Inflammatory macrophage treated with lipopolysaccharide for 4 hours (primary cell): Measurements from ENCODE around the gene SGMS2.

Experiments
- DNase-seq: peaks from one replicate; pipeline ENCODE4 v3.0.0-alpha.2; 2020

The SGMS2 gene

DNA sequence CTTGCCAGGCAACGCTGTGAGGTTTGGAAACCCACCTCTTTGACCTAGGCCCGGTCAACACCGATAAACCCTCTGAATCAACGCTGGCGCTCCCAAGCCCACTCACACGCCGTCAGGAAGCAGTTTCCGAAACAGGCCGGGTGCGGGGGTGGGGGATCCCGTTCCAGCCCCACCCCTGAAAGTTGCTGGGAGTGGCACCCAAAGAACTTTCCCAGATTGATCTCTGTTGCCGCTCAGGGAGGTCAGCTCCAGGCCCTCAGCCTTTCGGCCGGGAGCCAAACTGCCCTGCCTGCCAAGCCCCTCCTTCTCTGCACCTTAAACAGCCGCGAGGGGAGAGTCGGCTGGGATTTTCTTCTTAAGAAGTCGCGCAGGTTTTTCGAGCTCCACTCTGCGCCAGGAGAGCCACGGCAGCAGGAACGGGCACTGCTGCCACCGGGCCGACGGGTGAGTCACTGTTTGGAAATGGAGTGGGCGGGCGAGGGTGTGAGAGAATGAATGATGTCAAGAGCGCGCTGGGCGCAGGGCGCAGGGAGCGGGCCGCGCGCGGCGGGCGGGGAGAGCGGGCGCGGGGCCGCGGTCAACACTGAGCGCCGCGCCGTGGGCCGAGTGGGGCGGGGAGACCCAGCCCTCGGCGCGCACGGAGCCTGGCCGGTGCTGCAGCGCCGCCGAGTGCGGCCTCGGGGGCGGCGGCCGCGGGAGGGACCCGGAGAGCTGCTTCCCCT, at the start of gene SGMS2:
TSS of gene SGMS2 (plus strand) at position 583 of the 722 bp plus-strand sequence. CDS start 70,622 bp downstream, outside the sequence.
- DNase-seq = peak; percentile 96

- no peak for DNase-seq
These were observed 46.8 kb upstream of the SGMS2 start for GRCh38 chr4:107777890-107778289.

DNA sequence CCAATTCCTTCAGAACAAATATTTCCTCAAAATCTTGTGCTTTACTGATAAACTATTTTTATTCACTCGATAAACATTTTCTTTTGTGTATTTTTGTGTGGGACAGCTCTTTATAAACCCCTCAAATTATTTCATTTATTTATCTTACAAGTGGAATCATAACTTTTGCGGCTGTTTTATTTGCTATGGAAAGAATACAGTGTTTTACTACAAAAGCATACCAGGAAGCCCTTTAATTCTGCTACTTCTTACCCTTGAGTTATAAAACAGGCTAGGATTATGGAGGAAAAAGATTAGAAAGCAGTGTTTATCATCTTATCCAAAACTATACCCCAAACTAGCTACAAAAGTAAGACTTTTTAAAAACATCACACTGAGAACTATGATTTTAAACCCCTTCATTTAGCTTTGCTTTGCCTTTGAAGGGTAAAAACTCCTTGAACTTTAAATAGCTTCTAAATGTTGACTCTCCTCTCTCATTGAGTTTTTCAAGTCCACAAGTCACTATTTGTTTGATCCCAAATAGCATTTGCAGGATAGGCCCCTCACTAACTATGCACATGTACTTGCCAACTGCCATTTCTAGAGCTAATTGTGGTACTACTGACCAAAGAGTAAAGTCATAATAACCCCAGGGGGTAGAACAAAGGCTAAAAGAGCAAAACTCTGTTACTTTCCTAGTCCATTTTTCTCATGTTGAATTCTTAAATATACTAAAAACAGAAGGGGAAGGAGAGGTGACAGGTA, 45.8 kb upstream of the SGMS2 start:
- DNase-seq = no peak

- no peak for DNase-seq
These were observed 44.1 kb upstream of the SGMS2 start for GRCh38 chr4:107780665-107781064.

GRCh38 chr4:107791902-107792301, 32.8 kb upstream of the SGMS2 start:
- DNase-seq = no peak

DNA sequence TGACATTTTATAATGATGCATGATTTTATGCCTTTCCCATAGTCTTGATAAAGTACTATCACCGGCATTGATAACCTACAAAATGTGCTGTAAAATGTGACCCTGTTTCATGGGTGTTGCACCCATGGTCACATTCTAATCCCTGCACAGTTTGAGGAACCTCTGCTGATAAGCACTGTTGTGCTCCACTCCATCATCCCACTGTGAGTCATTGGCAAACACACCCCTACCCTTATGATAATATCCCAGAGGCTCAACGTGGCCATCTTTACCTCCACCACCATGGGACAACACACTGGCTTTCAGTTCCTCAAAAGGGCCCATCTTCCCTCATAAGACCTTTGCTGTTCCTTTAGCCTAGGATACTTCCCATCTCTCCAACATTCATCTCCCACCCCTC, 32.0 kb upstream of the SGMS2 start:
- peak; percentile 31 for DNase-seq

GRCh38 chr4:107793996-107794395, 30.7 kb upstream of the SGMS2 start:
- no peak for DNase-seq

DNA sequence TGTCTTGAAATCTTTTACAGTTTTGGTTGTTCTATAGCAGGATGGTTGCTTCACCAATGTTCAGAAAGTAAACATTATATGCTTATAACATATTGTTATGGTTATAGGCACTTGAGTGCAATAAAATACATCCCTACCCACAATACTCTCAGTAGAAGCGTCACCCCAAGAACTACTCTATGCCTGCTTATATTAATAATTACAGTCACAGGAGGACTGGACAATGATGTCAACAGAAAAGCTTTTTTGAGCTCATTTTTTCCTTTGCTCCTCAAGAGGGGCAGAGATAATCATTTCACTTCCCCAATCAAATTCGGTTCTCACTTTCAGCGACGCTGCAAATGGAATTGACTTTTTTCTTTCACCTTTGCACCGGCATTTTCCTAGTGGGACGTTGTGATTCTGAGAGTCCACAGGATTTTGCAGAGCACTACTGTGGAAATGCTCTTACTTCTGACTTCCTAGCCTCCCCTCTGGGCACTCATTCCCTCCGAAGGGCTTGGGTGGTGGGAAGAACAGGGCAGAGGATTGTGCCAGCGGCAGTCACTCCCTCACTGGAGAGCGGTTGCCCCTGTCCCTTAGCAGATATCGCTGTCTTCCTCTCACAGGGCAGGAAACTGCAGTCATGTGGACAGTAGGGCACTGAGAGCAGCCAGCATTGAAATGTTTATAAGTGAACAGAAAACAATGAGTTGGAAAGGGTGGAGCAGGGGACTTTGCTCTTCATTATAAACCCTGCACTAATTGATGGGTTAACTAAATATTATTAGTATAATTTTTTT, 24.9 kb upstream of the SGMS2 start:
- peak; percentile 52 for DNase-seq

- peak; percentile 72 for DNase-seq
These were observed 24.0 kb upstream of the SGMS2 start for GRCh38 chr4:107800706-107801105.

DNA sequence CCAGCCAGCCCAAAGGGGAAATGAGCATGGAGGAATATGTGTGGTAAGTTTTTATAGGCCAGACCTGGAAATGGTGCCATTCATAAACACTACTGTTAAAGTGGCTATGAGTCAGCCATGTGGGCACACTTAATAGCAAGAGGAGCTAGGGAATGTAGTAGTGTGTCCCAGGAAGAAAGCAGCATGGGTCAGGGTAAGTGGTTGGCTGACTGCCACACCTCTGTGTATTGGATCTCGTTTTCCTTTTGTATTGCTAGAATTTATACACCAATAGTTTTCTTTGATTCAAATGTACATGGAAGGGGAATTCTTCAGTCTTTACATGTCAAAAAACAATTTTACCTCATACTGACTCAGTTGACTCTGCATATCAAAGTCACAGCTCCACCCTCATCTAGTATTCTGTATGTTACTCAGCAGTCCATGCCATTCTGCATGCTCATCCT, 22.9 kb upstream of the SGMS2 start:
- no peak for DNase-seq

DNA sequence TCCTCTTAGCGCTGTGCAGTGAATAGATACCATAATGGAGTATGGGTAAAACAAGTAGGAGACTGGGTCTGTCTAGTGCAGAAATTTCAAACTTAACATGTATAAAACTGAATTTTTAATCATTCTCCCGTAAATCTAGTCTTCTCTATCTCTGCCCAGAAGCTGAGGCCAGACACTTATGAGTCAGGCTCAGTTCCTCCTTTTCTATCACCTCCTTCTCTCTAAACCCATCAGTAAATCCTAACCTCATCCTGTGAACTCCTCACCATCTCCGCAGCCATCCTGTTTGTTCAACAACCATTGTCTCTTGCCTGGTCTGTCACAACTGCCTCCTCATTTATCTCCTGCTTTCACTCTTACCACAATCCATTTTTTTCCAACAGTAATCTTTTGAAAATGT, 19.8 kb upstream of the SGMS2 start:
- peak; percentile 30 for DNase-seq

- DNase-seq = no peak
These were observed 18.5 kb upstream of the SGMS2 start for GRCh38 chr4:107806196-107806595.

- DNase-seq = no peak
These were observed 16.2 kb upstream of the SGMS2 start for GRCh38 chr4:107808572-107808971.

GRCh38 chr4:107809210-107809609, 15.5 kb upstream of the SGMS2 start:
- DNase-seq = no peak

- no peak for DNase-seq
These were observed 10.0 kb upstream of the SGMS2 start for GRCh38 chr4:107814758-107815157.

DNA sequence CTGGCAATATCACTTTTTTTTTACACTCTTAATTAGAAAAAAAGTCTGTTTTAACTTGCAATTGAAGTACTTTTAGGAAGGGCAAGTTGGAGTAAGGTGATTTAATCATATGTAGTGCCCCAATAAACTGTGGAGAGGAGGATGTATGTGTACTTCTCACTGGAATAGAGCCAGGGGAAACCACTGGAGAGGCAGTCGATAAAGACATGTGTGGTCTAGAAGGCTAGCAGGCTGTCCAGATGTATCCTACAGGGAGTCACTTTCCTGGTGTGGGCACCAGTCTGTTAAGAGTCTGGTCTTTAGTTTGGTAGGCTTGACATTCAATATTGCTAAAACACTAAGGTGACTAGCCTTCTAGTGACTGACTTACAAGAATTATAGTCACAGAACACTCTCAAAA, 9.6 kb upstream of the SGMS2 start:
- DNase-seq = no peak

- DNase-seq = peak; percentile 81
These were observed 6.3 kb upstream of the SGMS2 start for GRCh38 chr4:107818301-107818910.

DNA sequence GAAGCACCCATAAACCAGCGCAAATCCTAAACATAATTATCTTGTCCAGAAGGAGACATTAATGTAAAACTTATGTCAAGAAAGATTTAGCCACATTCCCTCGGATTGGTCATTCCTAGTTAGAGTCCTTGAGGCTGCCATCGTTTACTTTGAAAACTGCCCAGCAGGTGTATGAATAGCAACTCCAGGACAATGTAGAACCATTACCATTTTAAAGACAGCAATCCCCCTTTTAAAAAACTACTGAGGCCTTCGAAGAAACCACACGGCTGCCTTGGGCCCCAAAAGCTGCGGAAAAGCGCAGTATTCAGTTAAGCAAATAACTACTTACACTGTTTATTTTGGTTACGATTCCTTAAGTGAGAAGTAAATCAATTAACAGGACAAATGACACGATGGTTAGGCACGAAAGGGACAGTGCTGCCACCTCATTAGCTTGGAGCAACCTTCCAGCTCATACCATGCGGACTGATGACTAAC, 822 bp upstream of the SGMS2 start:
- DNase-seq = no peak

DNA sequence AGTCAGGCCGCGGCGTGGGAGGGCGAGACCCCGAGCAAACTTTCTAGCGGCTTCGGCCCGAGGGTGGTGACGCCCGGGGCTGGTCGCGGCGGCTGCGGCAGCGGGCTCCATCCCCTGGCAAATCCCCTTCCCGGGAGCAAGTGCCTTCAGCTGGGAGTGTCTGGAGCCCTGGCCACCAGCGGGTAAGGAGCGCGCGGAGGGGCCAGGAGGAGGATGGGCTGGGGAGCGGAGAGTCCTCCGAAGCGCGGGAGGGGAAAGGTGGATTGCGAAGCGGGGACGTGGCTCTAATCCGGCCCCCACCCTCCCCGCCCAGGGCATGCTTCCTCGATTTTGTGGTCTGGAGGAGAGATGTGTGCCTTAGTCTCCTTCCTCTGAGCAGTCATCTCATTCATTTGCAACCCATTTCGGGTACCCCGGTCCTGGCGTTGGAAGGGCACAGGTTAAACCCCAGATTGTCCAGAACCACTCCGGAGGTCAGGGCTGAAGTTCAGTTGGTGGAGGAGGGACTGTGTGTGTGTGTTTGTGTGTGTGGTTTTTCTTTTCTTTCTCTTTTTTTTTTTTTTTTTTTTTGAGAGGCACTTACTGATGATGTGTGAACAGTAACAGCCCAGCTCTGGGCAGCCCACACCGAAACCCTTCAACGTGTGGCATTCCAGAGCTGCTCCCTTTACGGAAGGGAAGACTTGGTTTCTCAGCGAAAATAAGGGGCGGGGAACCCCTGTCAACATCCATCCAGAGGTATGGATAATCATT, 516 bp downstream of the SGMS2 start:
- peak; percentile 69 for DNase-seq

DNA sequence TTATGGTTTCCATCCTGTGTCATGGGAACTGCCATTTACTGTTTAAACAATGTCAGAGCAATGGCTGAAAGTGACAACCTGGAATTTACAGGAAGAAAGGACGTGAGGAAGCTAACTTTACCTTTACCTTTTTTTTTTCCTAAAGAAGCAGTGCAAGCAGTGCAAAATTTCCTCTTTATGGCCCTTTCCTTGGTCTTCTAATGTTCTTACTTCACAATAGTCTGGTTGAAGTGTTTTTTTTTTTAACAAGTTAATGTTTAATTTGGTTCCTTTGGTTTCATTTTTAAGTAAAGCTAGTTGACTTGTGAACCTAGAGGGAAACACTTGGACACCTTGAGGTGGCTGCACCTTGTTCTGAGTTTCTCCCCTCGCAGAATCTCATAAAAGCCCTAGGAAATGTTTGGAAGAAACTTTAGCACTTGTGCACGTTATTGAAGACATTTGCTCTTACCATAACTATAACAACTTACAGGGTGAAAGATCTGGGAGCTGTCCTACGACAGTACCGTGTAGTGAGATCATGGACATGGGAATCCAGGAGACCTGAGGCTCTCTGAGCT, 1.8 kb downstream of the SGMS2 start:
- DNase-seq = no peak

GRCh38 chr4:107828315-107829090, 3.8 kb downstream of the SGMS2 start:
- DNase-seq = no peak
